EH (cell line): ENCODE data around the gene MED20.
"Not testable (repeated sequence)": the region's sequence is repeated elsewhere in the genome, so short reads cannot be mapped to it uniquely, and the experiment has no call there.

ENCODE experiments used
- DNase-seq: peaks from one replicate; pipeline ENCODE4 v3.0.0-alpha.2; 2015; ENCODE audit warnings: low read depth

The MED20 gene

GRCh38 chr6:41920921-41921711 lies at the start of gene MED20, which contains the start of gene BYSL:
MED20 (minus strand) TSS chr6:41921139; CDS start chr6:41921018, 121 bp downstream.
BYSL (plus strand) TSS chr6:41921499; CDS start chr6:41921563, 64 bp downstream.
- DNase-seq, result peak; percentile 95

DNA sequence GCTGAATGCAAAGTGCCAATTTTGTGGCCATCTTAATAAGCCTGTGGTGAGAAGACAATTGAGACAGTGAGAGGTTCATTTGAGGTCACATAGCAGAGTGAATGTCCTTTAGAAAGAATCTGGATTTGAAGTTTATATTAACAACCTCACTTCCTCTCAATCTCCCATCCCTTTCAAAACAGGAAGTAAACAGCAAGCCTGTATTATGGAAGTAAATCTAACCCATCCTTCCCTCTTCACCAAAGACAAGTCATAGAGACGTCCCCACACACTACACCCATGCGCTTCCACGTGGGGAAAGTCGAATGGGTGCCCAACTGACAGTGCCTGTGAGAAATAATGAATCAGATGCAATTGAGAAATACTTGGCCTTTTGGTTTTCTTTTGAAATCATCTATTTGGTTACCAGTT lies 49.5 kb upstream of the MED20 start:
- DNase-seq, result peak; percentile 44

GRCh38 chr6:41967312-41968287 lies 46.7 kb upstream of the MED20 start:
- DNase-seq, result peak; percentile 54

DNA sequence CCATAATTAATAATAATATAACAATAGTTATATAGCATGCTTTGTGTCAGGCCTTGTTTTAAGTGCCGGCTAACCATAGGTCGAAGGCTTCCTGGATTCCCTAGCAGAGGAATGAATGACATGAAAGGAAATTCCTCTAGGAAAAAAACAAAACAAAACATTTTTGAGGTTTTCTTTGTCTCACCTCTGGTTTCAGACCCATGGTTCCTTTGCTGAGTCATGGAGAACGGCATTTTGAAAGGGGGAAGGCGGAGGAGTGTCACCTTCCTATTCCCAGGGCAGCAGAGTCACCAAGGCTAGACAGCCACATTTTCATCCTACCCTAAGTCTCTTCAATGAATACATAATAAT lies 46.0 kb upstream of the MED20 start:
- peak; percentile 69 for DNase-seq

DNA sequence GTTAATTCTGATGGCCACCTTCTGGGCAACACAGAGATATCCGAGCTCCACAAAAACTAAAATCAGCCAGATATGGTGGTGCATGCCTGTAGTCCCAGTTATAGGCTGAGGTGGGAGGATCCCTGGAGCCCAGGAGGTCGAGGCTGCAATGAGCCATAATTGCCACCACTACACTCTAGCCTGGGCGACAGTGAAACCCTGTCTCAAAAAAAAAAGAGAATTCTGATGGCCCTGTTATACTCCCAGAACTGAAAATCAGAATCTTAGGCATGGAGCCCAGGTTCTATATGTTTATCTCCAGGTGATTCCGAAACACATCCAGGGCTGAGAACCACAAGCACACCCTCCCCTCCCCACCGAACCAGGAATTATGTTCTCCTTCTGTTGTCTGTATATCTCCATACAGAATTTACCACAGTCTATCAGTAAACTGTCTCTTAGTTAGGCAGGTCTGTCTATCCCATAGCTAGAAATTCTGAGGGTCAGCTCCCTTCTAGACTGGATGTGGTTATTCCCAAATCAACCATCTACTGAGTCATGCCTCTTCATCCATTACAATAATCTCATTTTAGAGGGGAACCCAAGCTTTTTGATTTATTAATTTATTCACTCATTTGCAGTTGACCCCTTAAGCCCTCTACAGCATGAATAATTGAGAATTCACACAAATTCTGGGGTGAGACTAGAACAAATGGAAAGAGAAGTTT lies 45.4 kb upstream of the MED20 start:
- DNase-seq, result no peak

- DNase-seq, result no peak
Observed at GRCh38 chr6:41965429-41966213, 44.7 kb upstream of the MED20 start.

GRCh38 chr6:41964201-41964887 lies 43.4 kb upstream of the MED20 start:
- DNase-seq, result no peak

GRCh38 chr6:41963371-41963770 lies 42.4 kb upstream of the MED20 start:
- DNase-seq, result no peak

- no peak for DNase-seq
Observed at GRCh38 chr6:41960028-41960427, 39.1 kb upstream of the MED20 start.

GRCh38 chr6:41958022-41958856 lies 37.3 kb upstream of the MED20 start:
- DNase-seq, result no peak

- no peak for DNase-seq
Observed at GRCh38 chr6:41957117-41957516, 36.2 kb upstream of the MED20 start.

- DNase-seq, result no peak
Observed at GRCh38 chr6:41955412-41955811, 34.5 kb upstream of the MED20 start.

- no peak for DNase-seq
Observed at GRCh38 chr6:41954668-41955067, 33.7 kb upstream of the MED20 start.

DNA sequence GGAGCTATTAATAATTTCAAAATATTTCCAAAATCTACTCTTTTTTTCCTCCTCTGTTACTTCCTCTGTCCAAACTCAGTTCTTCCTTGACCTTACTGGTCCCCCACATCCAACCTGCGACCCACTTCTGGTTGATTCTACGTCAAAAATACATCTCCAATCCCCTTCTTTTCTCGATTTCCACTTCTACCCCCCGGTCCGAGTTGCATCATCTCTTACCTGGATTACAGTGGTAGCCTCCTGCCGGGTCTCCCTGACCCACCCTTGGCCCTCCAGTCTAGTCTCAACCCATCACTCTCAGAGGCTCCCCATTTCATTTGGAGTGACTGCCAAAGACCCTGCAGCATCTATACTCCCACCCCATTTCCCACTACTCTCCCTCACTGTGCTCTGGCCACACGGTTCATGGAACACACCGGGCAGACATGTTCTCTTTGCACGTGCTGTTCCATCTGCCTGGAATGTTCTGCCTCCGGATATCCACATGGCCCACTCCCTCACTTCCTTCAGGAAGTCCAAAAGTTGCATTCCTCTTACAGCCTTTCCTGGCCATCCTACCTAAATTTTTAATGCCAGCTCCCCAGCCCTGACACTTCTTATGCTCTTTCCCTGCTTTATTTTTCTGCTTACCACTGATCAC lies 26.8 kb upstream of the MED20 start:
- DNase-seq, result no peak

DNA sequence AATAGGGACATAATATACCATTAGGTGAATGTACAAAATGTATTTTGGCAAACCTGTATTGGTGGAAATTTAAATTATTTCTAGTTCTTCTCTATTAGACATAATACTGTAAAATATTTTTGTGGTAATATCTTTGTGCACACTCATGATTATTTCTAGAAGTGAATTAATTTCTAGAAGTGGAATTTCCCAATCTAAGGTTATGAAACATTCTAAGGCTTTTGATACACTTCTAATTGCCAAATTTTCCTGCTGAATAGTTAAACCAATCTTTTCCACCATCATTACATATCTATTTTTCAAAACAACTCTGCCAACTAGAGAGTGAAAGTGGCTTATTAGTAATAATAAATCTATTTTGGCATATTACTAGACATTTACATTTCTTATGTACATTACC lies 22.5 kb upstream of the MED20 start:
- DNase-seq, result no peak

GRCh38 chr6:41942882-41943281 lies 21.9 kb upstream of the MED20 start:
- DNase-seq, result not testable (repeated sequence)

GRCh38 chr6:41942067-41942851 lies 21.3 kb upstream of the MED20 start:
- DNase-seq, result no peak

DNA sequence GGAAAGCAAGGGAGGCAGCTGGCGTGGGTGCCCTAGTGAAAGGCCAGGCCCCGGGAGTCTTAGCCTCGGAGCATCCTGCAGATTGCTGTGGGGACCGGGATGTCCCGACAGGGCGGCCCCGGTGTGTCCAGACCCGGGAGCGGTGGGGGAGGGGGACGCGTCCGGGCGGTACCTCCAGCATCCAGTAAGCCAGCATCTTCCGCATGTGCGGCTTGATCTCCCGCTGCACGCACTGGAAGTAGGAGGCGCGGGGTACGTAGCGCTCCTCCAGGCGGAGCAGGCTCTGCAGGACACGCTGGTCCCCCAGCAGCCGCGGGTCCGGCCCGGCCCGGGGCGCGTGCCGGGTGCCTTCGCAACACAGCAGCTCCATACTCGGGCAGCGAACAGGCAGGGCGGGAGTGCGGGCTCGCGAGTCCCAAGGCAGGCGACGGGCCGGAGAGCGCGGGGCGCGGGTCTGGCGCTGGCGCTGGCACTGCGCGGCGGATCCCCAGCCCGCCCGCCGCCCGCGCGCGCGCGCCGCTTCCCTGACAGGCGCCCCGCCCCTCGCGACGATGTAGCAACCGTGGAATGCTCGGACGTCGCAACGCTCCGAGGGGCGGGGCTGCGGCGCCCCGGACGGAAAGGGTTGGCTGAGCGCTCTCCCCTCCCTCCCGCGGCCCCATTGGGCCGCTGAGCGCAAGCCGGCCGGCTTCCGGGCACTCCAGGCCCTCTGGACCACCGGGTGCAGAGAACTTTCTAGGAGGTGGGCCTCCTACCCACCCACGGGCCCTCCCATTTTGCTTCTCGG lies 20.5 kb upstream of the MED20 start, which contains the start of gene CCND3:
CCND3 (minus strand) TSS at position 529 of the 787 bp plus-strand sequence; CDS start at position 370, 159 bp downstream.
- DNase-seq, result peak; percentile 93
